HEK293 (cell line): ENCODE data around the gene ZNF350.

Source experiments
- AEBP2 ChIP-seq: fragments of 450-650 bp; formaldehyde crosslinking; IDR thresholded peaks from 2 replicates; pipeline ENCODE4 v1.5.1; 2016; ENCODE audit warnings: missing biosample characterization, missing genetic modification characterization, borderline replicate concordance
- ELK4 ChIP-seq: IDR thresholded peaks from 2 replicates; pipeline ENCODE4 v1.6.1; 2011; ENCODE audit warnings: mild to moderate bottlenecking, low read depth, low read length, borderline replicate concordance
- HOXD13 ChIP-seq: sonication (generic); formaldehyde crosslinking; IDR thresholded peaks from 2 replicates; pipeline ENCODE4 v1.8.0; 2022; ENCODE audit warnings: missing genetic modification reagents, borderline replicate concordance
- KLF17 ChIP-seq: fragments of 450-650 bp; formaldehyde crosslinking; IDR thresholded peaks from 2 replicates; pipeline ENCODE4 v1.5.1; 2016; ENCODE audit warnings: missing biosample characterization, missing genetic modification characterization
- RBAK ChIP-seq: fragments of 450-650 bp; formaldehyde crosslinking; IDR thresholded peaks from 2 replicates; pipeline ENCODE4 v1.5.1; 2016; ENCODE audit warnings: missing biosample characterization, missing genetic modification characterization
- SCRT2 ChIP-seq: fragments of 450-650 bp; formaldehyde crosslinking; IDR thresholded peaks from 2 replicates; pipeline ENCODE4 v1.5.1; 2016; ENCODE audit warnings: missing biosample characterization, missing genetic modification characterization
- ZBTB8A ChIP-seq: fragments of 450-650 bp; formaldehyde crosslinking; IDR thresholded peaks from 2 replicates; pipeline ENCODE4 v1.5.1; 2016; ENCODE audit warnings: missing biosample characterization, missing genetic modification characterization
- ZEB2 ChIP-seq: fragments of 450-650 bp; formaldehyde crosslinking; IDR thresholded peaks from 2 replicates; pipeline ENCODE4 v1.5.1; 2016; ENCODE audit warnings: missing biosample characterization, missing genetic modification characterization
- ZFP41 ChIP-seq: fragments of 450-650 bp; formaldehyde crosslinking; IDR thresholded peaks from 2 replicates; pipeline ENCODE4 v1.5.1; 2016; ENCODE audit warnings: missing biosample characterization, missing genetic modification characterization, borderline replicate concordance
- ZNF112 ChIP-seq: fragments of 450-650 bp; formaldehyde crosslinking; IDR thresholded peaks from 2 replicates; pipeline ENCODE4 v1.5.0; 2017; ENCODE audit warnings: missing biosample characterization, missing genetic modification characterization
- ZNF280D ChIP-seq: fragments of 450-650 bp; formaldehyde crosslinking; IDR thresholded peaks from 2 replicates; pipeline ENCODE4 v1.5.1; 2016; ENCODE audit warnings: missing biosample characterization, missing genetic modification characterization
- ZNF362 ChIP-seq: fragments of 450-650 bp; formaldehyde crosslinking; IDR thresholded peaks from 2 replicates; pipeline ENCODE4 v1.5.1; 2016; ENCODE audit warnings: missing biosample characterization, missing genetic modification characterization
- ZNF391 ChIP-seq: fragments of 450-650 bp; formaldehyde crosslinking; IDR thresholded peaks from 2 replicates; pipeline ENCODE4 v1.5.1; 2016; ENCODE audit warnings: low read depth, missing biosample characterization, missing genetic modification characterization, borderline replicate concordance
- ZNF518A ChIP-seq: fragments of 450-650 bp; formaldehyde crosslinking; conservative IDR thresholded peaks from 2 replicates; pipeline ENCODE4 v1.5.1; 2016; ENCODE audit warnings: low read depth, missing biosample characterization, missing genetic modification characterization
- ZNF521 ChIP-seq: fragments of 450-650 bp; formaldehyde crosslinking; IDR thresholded peaks from 2 replicates; pipeline ENCODE4 v1.5.1; 2017; ENCODE audit warnings: missing biosample characterization, mild to moderate bottlenecking, missing genetic modification characterization
- ZNF529 ChIP-seq: fragments of 450-650 bp; formaldehyde crosslinking; IDR thresholded peaks from 2 replicates; pipeline ENCODE4 v1.5.1; 2017; ENCODE audit warnings: missing genetic modification characterization, missing biosample characterization; ENCODE audit not compliant: insufficient replicate concordance
- ZNF639 ChIP-seq: fragments of 450-650 bp; formaldehyde crosslinking; IDR thresholded peaks from 2 replicates; pipeline ENCODE4 v1.5.1; 2016; ENCODE audit warnings: missing biosample characterization, missing genetic modification characterization
- ZNF692 ChIP-seq: fragments of 450-650 bp; formaldehyde crosslinking; IDR thresholded peaks from 2 replicates; pipeline ENCODE4 v1.5.1; 2016; ENCODE audit warnings: missing biosample characterization, missing genetic modification characterization
- ZNF707 ChIP-seq: fragments of 450-650 bp; formaldehyde crosslinking; IDR thresholded peaks from 2 replicates; pipeline ENCODE4 v1.5.1; 2016; ENCODE audit warnings: missing biosample characterization, missing genetic modification characterization
- ZSCAN5A ChIP-seq: fragments of 450-650 bp; formaldehyde crosslinking; IDR thresholded peaks from 2 replicates; pipeline ENCODE4 v1.5.1; 2016; ENCODE audit warnings: missing biosample characterization, missing genetic modification characterization

ZNF350 gene

GRCh38 chr19:52028027-52028779, 41.6 kb upstream of the ZNF350 start, which contains the start of gene ZNF614 (continued):
- no peak for TF ChIP-seq AEBP2 (tag by site-specific recombination)
- no peak for TF ChIP-seq ZNF521 (tag by site-specific recombination)
- TF ChIP-seq ELK4 = no peak
- 0 out of 2 replicates have a peak, but pooled peaks have one; percentile 43 for TF ChIP-seq ZNF692
- no peak for TF ChIP-seq ZFP41
- TF ChIP-seq HOXD13 (CRISPR knock-in tag) = no peak
- TF ChIP-seq ZNF362 (tag by site-specific recombination) = no peak
- peak; percentile 79; the same call in 1 of the 2 replicates for TF ChIP-seq ZNF280D (tag by site-specific recombination)
- TF ChIP-seq ZEB2 (tag by site-specific recombination) = 0 out of 2 replicates have a peak, but pooled peaks have one; percentile 23
- no peak for TF ChIP-seq KLF17 (tag by site-specific recombination)
- no peak for TF ChIP-seq ZNF112 (tag by site-specific recombination)
- no peak for TF ChIP-seq RBAK (tag by site-specific recombination)
- peak; percentile 85 for TF ChIP-seq ZBTB8A
- TF ChIP-seq ZSCAN5A = no peak
- no peak for TF ChIP-seq ZNF518A (tag by site-specific recombination)
- no peak for TF ChIP-seq SCRT2 (tag by site-specific recombination)
- no peak for TF ChIP-seq ZNF707 (tag by site-specific recombination)
- peak; percentile 41; the same call in 1 of the 2 replicates for TF ChIP-seq ZNF639 (tag by site-specific recombination)
- TF ChIP-seq ZNF391 (tag by site-specific recombination) = no peak
- TF ChIP-seq ZNF529 (tag by site-specific recombination) = no peak
